HG03571 (cell line): ENCODE data around the gene RGS18.
"Not testable (repeated sequence)": the region's sequence is repeated elsewhere in the genome, so short reads cannot be mapped to it uniquely, and the experiment has no call there.

ENCODE experiments used
- ATAC-seq: cut with Tn5 transposase; IDR thresholded peaks from one replicate; pipeline ENCODE4 v1.9.1; 2021; ENCODE audit not compliant: unreplicated experiment

The RGS18 gene

DNA sequence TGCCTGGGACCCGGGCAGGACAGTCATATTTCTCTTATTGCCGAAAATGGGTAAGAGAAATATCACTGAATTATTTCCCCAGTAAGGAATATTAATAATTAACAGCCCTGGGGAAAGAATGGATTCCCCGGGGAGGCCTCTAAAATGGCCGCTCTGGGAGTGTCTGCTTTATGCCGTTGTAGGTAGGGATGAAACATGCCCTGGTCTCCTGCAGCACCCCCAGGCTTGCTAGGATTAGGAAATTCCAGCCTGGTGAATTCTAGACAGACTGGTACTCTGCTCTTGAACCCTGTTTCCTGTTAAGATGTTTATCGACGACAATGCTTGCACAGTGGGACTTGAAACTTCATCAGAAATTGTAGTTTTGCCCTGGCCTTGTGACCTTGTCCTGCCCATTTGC is 6.7 kb downstream of the RGS18 start:
- ATAC-seq = not testable (repeated sequence)

DNA sequence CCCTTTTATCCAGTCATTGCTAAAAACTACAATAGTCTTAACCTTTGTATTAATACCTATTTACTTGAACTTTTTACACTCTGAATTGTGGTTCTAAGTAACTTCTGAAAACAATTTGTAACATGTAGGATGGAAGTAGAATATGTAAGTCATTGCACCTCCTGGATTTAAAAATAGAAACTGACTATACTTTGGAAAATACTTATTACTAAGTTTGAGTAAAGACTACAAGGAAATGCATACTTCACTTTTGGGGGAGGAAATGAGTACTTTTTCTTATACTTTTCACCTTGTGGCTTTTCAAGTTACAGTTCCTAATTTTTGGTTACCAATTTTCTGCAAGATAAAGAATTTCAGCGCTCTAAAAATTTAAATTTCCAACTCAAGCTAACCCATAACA is 8.7 kb downstream of the RGS18 start:
- ATAC-seq = no peak

DNA sequence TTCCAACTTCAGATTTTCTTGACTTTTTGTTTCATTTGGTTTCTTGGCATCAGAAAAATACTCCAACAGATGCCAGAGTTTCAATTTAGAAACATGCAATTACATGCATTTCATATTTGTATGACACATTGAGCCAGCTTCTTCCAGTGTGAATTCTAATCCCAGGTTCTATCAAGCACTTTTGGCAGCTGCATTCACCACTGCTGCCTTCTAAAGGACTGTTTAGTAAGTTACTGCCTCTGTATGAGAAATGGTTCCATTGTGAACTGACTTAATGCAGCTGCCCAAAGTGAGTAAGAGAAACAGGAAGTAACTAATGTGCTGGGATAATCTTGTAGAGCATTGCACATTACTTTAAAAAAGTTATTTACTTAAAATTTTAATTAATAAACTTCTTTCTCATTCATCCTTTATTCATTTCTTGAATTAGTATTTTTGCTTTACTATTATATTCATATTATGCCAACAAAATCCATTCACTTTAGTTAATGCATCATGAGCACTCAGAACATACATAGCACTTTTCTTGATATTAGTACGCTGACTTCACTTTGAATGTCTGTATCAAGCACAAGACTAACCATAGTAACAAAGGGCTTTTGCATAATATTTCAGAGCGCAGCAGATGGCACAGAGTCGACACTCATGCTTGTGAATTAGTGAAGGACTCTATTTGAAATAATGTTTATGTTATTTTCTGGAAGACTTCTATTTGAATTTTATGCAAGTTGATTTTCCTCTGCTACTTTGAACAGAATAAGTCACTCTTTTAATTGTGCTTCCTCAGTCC is 9.8 kb downstream of the RGS18 start:
- no peak for ATAC-seq

DNA sequence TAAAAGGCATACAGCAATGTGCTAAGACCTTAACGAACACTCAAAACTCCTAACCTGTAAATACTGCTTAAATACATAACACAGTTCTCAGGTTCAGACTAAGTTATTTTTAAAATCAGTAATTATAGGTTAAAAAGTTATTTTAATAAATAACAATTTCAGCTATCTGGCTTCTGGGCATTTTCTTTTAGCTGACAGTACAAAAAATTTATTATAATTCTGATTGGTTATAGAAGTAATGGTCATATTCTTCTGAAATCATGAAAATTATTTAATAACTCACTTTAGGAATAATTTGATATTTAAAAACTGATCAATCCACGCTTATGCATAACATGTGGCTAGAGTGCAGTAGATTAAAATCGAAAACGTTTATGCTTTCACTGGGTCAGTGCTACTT is 10.7 kb downstream of the RGS18 start:
- ATAC-seq = no peak

DNA sequence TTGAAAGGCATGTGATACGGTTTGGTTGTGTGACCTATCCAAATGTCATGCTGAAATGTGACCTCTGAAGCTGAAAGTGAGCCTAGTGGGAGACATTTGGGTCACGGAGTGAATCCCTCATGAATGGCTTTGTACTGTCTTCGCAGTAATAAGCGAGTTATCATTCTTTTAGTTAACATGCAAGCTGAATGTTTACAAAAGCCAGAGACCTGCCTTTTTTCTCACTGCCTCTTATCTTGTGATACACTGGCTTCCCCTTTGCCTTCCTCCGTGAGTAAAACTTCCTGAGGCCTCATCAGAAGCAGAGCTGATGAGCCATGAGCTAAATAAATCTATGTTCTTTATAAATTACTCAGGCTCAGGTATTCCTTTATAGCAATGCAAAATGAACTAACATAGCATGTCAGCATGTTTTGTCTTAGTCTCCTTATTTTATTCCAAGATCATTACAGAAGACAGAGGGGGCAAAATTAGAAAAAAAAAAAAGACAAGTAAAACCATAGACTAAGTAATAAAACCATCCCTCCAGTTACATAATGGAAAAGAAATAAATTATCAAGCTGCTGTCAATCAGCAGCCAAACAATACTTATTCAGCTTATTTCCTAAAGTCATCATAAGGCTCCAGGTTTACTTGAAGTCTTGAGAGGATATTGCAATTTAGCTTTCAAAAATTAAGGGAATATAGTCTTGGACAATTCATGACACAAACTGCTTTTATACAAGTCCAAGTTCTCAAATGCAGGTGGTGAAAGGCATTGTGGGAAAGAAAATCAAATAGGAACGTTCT is 12.1 kb downstream of the RGS18 start:
- ATAC-seq = no peak

DNA sequence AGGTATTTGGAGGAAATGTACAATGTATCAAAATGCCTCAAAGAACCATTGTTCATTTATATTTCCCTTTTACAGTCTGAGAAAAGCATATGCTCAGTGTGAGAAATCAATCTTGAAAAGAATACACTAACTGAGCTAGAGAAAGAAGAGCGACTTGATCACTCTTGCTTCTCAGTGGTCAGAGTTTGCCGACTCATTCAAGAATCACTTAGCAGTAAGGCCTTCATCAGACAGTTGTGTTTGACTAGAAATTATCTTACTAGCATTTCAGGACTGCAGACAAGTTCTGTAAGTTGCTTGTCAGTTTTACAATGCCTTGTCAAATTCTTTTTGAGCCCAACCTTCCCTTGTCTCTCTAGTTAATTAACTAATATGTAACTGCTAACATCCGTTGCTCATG is 12.9 kb downstream of the RGS18 start:
- ATAC-seq = no peak

DNA sequence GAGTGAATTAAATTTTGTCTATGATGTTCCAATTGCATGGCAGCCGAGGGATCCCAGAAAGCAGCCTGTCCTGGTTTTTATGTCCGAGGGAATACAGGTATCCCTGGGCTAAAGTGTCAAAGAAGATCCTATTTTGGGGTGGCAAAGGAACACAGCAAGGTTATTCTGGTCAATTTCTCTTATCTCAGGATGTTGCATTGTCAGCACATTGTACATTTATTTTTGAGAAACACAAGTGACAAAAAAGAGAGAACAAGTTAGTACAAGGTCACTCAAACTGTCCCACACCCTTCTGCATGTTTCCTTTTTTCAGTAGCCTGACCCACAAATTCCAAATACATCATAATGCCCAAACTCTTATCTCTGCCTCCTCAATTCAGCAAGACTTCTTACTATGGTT is 17.7 kb downstream of the RGS18 start:
- no peak for ATAC-seq

DNA sequence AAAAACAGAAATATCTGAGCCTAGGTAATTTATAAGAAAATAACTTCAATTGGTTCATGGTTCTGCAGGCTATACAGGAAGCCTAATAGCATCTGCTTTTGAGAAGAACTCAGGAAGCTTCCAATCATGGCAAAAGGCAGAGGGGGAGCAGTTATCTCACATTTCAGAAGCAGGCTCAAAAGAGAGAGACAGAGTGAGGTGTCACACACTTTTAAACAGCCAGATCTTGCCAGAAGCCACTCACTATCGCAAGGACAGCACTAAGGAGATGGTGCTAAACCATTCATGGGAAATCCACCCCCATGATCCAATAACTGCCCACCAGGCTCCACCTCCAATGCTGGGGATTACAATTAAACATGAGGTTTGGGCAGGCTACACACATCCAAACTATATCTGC is 25.5 kb downstream of the RGS18 start:
- no peak for ATAC-seq

DNA sequence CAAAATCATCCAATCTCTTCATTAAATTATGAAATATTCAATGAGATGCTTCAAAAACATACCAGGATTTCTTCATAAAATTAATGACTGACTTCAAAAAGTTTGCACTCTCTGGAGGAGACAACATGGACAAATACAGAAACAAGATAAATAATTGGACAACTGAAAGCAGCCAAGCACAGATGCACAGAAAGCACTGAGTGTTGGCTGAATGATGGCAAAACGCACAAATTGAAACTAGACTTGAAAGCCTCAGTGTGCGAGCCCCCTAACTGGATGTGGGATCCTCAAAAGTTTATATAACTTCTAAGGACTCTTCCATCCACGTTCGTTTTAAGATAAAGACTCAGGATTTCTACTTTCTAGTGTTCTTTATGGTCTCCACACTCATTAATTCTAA is 27.9 kb downstream of the RGS18 start:
- no peak for ATAC-seq

DNA sequence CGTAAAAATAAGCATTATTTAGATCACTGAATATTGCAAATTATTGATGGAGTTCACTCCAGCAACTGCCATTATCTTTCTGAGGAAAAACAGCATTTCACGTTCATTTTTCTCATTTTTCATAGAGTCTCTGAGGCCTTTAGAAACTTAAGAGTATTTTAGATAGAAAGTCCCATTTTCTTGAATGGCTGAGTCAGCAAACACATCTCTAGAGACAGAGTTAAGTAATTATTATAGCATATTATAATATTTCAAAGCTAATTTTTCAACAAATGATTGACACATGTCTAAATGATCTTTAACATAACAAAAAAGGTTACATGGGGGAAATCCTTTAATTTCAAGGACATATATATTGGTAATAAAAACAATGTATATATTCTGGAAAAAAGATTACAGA is 31.8 kb downstream of the RGS18 start:
- no peak for ATAC-seq

DNA sequence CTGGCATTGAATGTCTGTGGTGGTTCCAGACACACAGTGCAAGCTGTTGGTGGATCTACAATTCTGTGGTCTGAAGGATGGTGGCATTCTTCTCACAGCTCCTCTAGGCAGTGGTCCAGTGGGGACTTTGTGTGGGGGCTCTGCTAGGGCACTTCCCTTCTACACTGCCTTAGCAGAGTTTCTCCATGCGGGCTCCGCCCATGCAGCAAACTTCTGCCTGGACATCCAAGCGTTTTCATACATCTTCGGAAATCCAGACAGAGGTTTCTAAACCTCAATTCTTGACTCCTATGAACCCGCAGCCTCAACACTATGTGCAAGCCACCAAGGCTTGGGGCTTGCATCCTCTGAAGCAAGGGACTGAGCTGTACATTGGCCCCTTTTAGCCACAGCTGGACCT is 43.0 kb downstream of the RGS18 start:
- no peak for ATAC-seq

DNA sequence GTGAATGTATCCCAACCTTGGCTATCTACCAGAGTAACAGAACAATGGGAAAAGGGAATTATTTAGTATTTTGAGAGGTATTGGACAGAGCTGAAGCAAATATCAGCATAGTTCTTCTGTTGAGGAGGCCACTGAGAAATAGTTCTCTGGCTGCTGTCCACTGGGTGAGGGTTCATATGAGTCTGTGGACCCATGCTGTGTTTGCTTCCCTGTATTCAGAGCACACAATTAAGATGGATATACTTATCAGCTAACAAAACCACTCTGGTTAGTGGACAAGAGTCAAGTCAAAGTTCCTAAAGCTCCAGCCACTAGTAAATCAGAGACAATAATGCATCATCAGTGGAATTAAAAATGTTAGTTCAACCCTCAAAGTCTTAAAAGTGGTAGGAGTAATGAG is 66.1 kb downstream of the RGS18 start:
- ATAC-seq = no peak

DNA sequence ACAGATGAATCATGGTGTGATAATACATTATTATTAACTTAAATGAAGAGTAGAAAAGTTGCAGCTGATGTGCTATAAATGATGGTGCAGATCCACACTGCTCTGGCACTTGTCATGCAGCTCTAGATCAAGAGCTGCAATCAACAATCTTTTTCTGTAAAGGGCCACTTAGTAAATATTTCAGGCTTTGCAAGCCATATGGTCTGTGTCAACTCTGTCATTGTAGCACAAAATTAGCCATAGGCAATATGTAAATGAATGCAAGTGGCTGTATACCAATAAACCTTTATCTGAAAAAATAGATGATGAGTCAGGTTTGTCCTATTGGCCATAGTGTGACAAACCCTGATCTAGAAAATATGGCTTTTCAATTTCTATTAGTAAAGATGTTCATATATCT is 66.6 kb downstream of the RGS18 start:
- ATAC-seq = no peak

DNA sequence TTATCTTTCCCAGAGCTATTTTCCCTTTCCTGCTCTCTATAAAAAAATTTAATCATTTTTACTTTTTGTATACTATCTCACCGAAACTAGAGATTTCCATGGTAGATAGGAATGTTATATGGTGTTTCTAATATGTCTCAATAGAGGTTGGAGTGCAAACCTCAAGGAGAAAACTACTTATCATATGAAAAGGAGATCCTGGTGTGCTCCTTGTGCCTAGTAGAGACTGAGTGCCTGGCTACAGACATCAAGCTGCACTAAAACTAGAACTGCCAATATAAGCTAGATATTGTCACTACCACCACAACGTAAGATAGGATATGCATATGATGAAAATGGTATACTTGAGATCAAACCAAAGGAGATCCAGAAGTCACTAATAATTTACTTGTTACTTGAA is 67.0 kb downstream of the RGS18 start:
- ATAC-seq = no peak

DNA sequence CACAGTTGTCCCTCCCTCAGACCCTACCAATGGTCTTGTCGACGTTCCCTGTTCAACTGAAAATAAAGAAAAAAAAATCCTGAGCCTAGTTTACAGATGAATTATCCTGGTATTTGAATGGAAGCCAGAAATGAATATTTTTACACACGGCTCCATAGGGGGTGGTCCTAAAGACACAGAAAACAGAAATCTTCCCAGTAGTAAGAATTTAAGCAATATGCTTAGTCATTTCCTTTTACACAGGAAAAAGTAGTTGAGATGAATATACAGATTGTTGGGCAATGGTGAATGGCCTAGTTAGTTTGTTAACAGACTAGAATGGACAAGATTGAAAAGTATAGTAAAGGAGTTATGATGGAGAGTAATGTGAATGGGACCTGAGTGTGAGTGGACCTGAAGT is 67.4 kb downstream of the RGS18 start:
- ATAC-seq = no peak

DNA sequence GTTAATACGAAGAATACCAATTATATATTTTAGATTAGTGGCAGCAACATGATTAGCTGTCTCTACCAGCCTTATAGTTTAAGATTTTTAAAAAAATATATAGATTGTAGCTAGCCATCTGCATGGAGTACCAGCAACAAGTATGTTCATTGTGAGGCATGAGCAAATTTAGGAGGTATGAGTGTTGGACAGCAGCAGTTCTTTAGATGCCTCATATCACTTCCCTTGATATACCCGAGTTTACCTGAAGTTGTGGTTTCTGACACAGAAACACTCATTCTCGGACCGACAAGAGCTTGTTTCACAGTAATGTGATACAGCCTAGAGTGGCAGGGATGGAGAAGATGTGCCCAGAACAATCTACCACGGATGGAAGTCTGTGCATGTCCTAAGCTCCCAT is 69.1 kb downstream of the RGS18 start:
- ATAC-seq = no peak

DNA sequence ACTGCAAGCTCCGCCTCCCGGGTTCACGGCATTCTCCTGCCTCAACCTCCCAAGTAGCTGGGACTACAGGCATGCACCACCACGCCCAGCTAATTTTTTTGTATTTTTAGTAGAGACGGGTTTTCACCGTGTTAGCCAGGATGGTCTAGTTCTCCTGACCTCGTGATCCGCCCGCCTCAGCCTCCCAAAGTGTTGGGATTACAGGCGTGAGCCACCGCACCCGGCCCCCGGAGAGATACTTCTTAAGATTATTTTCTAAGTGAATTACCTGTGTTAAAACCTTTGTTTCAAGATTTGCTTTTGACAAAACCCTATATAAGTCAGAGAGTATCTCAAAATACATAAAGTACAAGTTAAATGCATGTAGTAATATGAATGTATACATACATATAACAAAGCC is 69.7 kb downstream of the RGS18 start:
- not testable (repeated sequence) for ATAC-seq

DNA sequence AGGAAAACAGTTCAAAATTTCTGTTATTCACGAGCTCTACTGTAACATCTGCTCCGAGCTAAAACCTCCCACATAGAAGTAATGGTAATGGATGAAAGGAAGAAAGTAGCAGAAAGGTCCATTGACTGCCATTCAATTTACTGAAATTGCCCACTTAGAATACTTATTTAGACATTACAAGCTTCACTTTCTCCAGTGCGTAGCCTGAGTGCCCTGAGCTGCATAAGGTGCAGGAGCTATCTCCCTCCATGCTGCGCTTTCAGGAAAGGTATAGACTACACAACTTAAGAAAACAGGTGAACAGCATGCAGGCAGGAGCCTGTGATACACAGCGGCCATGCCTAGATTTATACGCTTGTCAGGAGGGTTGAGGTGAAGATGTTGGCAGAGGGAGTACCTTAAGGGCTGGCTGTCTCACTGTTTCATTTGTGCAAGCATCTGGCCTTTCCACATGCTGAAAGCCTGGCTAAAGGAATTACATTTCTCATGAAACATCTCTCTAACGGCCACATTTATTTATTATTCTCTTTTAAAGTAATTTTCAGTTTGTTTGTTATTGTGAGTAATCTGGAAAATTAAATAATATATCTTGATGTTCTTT is 74.7 kb downstream of the RGS18 start:
- no peak for ATAC-seq

DNA sequence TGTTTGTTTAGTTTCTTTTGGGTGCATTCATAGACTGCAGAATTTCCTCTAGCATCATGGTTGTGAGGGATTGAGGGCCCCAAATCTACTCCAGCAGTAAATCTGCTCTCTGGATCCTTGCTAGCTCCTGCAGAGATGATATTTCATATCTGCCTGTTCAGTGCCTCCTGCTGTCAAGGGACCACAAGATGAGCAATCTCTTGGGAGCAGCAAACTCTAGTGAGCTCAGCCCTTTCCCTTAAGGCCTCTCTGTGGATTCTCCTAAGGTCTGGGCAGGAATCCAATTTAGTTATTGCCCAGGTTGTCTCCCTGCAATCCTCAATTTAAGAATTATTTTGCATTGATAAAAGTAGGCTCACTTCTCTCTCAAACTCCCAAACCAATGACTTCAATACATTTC is 76.9 kb downstream of the RGS18 start:
- ATAC-seq = no peak
